ENCODE measurements around the gene ITGA8. TPM values are rescaled to one million over a fixed set of nuclear protein-coding genes. Genes with fewer than 3 reads are reported as not detected.

ITGA8 gene
- total RNA-seq, 1 experiment from 2014 or later = 0.02 TPM

DNA sequence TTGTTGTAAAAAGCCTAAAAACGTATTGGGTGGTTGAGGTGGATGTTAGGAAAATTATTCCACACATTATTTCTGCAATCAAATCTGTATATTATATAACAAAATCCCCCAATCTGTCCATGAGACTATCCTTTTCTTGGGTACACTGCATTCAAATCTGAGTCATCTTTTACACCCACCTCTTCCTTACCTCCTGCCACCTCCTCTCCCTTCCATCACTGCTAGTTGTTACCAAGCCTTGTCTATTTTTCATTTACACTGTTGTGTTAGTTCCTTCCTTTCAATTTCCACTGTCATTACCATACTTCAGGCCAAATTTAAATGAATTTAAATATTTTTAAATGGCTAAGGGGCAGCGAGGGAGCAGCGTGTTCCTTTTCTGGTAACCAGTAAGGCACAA, 83.3 kb downstream of the ITGA8 start:
- Histone ChIP-seq H3K36me3 (ENCODE audit: control insufficient read depth in 1 of 2, insufficient read depth in 2 of 2, low read length in 2 of 2) (no peaks in the 10 kb centered on the region), H3K9me2 (ENCODE audit: insufficient read depth) (no peaks in the 10 kb centered on the region), H3K27ac (ENCODE audit: low read depth, low read length) (no peak overlapping the region), H3K79me2 (ENCODE audit: insufficient read depth, low read length) (no peaks in the 10 kb centered on the region), H2AFZ (ENCODE audit: low read depth, low read length, poor library complexity, severe bottlenecking) (no peak overlapping the region), H3K4me3 (replicated peaks in 1 of 2; ENCODE audit: low read depth in 1 of 2, low read length in 2 of 2) (no peak overlapping the region), H3K4me1 (ENCODE audit: control insufficient read depth in 1 of 2, insufficient read depth in 2 of 2, low read length in 2 of 2) (no peaks in the 10 kb centered on the region), H3K9ac (ENCODE audit: low read length) (no peak overlapping the region), H4K20me1 (ENCODE audit: insufficient read depth) (no peaks in the 10 kb centered on the region), H3K27me3 (ENCODE audit: insufficient read depth, low read length) (peaks cover 56% of the 10 kb centered on the region), H3K9me3 (ENCODE audit: control insufficient read depth in 1 of 2, insufficient read depth in 1 of 2, low read depth in 1 of 2, low read length in 2 of 2) (no peaks in the 10 kb centered on the region), H3K4me2 (ENCODE audit: low read length) (no peak overlapping the region)
- RAD21 ChIA-PET (ENCODE audit: low non-redundant PET in 1 of 2, low total read pairs in 2 of 2, uncharacterized antibody in 2 of 2, unreplicated experiment in 2 of 2) = no interaction called here
- CTCF ChIA-PET = no interaction called here
- POLR2A ChIA-PET = no interaction called here
- ATAC-seq (no peak), DNase-seq (ENCODE audit: low read depth, low spot score) (no peak)
- BruUV-seq (replicated peaks) = no TSS peak
- intact Hi-C loops (cut with micrococcal nuclease) = no loop called here
- TF ChIP-seq, protein P1, sequence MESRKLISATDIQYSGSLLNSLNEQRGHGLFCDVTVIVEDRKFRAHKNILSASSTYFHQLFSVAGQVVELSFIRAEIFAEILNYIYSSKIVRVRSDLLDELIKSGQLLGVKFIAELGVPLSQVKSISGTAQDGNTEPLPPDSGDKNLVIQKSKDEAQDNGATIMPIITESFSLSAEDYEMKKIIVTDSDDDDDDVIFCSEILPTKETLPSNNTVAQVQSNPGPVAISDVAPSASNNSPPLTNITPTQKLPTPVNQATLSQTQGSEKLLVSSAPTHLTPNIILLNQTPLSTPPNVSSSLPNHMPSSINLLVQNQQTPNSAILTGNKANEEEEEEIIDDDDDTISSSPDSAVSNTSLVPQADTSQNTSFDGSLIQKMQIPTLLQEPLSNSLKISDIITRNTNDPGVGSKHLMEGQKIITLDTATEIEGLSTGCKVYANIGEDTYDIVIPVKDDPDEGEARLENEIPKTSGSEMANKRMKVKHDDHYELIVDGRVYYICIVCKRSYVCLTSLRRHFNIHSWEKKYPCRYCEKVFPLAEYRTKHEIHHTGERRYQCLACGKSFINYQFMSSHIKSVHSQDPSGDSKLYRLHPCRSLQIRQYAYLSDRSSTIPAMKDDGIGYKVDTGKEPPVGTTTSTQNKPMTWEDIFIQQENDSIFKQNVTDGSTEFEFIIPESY (IDR thresholded peaks at IDR 0.05; ENCODE audit: extremely low read depth, insufficient replicate concordance, low read length) = no peak
- TF ChIP-seq ZFX (IDR thresholded peaks at IDR 0.05) (no peak), JUND (IDR thresholded peaks at IDR 0.05) (no peak), YY1 (IDR thresholded peaks at IDR 0.05; ENCODE audit: extremely low read depth, insufficient replicate concordance, low read depth, low read length) (no peak), POLR2AphosphoS5 (IDR thresholded peaks at IDR 0.05; ENCODE audit: low read depth, low read length) (no peak), CEBPB (IDR thresholded peaks at IDR 0.05; ENCODE audit: low read depth) (no peak), SP1 (IDR thresholded peaks at IDR 0.05; ENCODE audit: low read depth) (no peak), RAD21 (IDR thresholded peaks at IDR 0.05; ENCODE audit: low read depth) (no peak), ZNF274 (IDR thresholded peaks at IDR 0.05; ENCODE audit: low read depth, low read length) (no peak), SIN3A (IDR thresholded peaks at IDR 0.05; ENCODE audit: low read depth) (no peak)
- TF ChIP-seq, protein P2, sequence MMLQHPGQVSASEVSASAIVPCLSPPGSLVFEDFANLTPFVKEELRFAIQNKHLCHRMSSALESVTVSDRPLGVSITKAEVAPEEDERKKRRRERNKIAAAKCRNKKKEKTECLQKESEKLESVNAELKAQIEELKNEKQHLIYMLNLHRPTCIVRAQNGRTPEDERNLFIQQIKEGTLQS (IDR thresholded peaks at IDR 0.05) = no peak
- TF ChIP-seq, protein P3, sequence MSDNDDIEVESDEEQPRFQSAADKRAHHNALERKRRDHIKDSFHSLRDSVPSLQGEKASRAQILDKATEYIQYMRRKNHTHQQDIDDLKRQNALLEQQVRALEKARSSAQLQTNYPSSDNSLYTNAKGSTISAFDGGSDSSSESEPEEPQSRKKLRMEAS (IDR thresholded peaks at IDR 0.05) = no peak
- TF ChIP-seq, protein P4, sequence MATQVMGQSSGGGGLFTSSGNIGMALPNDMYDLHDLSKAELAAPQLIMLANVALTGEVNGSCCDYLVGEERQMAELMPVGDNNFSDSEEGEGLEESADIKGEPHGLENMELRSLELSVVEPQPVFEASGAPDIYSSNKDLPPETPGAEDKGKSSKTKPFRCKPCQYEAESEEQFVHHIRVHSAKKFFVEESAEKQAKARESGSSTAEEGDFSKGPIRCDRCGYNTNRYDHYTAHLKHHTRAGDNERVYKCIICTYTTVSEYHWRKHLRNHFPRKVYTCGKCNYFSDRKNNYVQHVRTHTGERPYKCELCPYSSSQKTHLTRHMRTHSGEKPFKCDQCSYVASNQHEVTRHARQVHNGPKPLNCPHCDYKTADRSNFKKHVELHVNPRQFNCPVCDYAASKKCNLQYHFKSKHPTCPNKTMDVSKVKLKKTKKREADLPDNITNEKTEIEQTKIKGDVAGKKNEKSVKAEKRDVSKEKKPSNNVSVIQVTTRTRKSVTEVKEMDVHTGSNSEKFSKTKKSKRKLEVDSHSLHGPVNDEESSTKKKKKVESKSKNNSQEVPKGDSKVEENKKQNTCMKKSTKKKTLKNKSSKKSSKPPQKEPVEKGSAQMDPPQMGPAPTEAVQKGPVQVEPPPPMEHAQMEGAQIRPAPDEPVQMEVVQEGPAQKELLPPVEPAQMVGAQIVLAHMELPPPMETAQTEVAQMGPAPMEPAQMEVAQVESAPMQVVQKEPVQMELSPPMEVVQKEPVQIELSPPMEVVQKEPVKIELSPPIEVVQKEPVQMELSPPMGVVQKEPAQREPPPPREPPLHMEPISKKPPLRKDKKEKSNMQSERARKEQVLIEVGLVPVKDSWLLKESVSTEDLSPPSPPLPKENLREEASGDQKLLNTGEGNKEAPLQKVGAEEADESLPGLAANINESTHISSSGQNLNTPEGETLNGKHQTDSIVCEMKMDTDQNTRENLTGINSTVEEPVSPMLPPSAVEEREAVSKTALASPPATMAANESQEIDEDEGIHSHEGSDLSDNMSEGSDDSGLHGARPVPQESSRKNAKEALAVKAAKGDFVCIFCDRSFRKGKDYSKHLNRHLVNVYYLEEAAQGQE (IDR thresholded peaks at IDR 0.05; ENCODE audit: low read depth) = no peak
